Right hindlimb (tissue), 1 donor: ENCODE measurements around the gene OLFM4.
"Not testable (repeated sequence)": the region's sequence is repeated elsewhere in the genome, so short reads cannot be mapped to it uniquely, and the experiment has no call there.

Experiments used
- DNase-seq: peaks from one replicate; pipeline ENCODE4 v3.0.0-alpha.2; 2018

The OLFM4 gene, protein sequence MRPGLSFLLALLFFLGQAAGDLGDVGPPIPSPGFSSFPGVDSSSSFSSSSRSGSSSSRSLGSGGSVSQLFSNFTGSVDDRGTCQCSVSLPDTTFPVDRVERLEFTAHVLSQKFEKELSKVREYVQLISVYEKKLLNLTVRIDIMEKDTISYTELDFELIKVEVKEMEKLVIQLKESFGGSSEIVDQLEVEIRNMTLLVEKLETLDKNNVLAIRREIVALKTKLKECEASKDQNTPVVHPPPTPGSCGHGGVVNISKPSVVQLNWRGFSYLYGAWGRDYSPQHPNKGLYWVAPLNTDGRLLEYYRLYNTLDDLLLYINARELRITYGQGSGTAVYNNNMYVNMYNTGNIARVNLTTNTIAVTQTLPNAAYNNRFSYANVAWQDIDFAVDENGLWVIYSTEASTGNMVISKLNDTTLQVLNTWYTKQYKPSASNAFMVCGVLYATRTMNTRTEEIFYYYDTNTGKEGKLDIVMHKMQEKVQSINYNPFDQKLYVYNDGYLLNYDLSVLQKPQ

GRCh38 chr13:53028637-53029203 is at the start of gene OLFM4:
OLFM4 (plus strand) TSS chr13:53028813; CDS start chr13:53028837, 24 bp downstream.
- no peak for DNase-seq

DNA sequence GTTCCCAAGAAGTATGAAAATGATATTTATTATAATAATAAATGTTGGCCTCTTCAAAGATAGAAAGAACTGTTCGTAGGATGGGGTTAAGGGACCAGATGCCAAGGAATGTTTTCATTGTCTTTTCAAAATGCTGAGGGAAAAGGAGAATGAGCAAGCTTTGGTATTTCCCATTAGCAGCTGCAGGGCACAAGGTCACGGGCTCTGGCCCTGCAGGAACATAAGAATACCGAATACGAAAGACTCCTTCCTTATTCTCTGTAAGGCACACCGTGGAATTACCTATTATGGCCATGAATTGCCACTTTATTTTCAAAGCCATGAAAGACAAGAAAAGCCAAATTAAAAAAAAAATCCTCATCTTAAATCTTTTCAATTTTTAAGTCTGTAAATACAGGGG is 49.6 kb upstream of the OLFM4 start:
- no peak for DNase-seq

DNA sequence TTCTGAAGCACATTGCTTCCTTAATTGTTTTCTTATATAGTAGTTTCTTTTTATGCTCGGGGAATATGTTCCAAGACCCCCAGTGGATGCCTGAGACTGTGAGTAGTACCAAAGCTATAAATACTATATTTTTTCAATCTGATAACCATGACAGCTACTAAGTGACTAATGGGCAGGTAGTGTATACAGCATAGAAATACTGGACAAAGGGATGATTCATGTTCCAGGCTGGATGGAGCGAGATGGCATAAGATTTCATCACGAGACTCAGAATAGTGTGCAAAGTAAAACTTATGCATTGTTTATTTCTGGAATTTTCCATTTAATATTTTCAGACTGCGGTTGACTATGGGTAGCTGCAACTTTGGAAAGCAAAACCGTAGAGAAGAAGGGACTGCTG is 47.9 kb upstream of the OLFM4 start:
- no peak for DNase-seq

GRCh38 chr13:52983836-52984235 is 44.8 kb upstream of the OLFM4 start:
- no peak for DNase-seq

DNA sequence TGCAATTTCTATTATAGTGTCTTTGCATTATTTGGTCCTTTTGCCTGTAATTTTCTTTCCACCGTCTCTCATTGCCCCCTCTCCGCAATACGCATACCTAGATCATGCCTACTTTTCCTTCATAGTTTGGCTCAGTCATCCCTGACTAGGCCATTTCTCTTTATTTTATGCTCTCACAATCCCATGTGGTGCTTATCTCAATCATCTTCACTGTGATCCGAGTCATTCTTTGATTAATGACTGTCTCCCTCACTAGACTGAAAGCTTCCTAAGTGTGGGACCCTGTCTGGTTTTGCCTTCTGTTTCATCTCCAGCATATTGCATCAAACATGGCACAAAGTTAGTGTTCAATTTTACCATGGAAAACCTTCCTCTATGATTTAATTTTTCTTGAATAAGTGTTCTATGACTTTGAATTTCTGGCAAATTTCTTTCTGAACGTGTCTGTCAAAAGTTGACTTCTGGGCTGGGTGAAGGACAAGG is 43.7 kb upstream of the OLFM4 start:
- DNase-seq = no peak

GRCh38 chr13:52991344-52992020 is 37.1 kb upstream of the OLFM4 start:
- DNase-seq = no peak

- DNase-seq = no peak
Observed at GRCh38 chr13:52992110-52992509, 36.5 kb upstream of the OLFM4 start.

DNA sequence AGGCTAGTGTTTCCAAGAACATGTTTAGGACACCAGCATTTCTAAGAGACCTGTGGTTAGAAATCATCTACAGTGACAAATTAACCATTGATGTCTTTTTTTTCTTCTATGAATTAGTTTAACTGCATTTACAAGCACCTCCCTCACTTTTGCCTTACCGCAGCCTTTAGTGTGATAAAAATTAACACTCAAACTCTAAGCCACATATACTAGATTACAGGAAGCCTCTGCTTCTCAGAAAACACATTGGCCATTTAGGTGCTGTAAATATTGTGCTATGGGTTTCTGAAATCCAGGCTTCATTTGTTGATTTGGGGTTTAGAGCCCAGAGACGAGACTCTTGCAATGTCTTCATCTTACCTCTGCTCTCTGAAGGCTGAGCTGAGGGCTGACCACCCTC is 34.6 kb upstream of the OLFM4 start:
- DNase-seq = no peak

GRCh38 chr13:52994865-52995264 is 33.7 kb upstream of the OLFM4 start:
- no peak for DNase-seq

DNA sequence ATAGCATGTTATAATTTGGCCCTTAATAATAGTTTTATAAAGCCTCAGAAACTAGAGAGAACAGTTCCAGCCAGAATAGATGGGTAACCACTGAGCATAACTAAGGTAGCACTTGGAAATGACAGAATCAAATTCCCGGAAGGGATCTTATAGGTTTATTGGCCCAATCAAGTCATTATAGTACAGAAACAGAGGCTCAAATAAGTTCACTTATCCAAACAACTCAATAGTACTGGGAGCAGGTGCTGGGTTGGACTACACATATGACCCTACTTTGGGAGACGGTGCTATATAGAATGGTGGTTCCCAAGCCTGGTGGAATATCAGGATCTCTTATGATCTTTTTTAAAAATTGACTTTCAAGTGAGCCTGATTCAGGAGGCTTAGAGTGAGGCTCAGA is 32.7 kb upstream of the OLFM4 start:
- no peak for DNase-seq

DNA sequence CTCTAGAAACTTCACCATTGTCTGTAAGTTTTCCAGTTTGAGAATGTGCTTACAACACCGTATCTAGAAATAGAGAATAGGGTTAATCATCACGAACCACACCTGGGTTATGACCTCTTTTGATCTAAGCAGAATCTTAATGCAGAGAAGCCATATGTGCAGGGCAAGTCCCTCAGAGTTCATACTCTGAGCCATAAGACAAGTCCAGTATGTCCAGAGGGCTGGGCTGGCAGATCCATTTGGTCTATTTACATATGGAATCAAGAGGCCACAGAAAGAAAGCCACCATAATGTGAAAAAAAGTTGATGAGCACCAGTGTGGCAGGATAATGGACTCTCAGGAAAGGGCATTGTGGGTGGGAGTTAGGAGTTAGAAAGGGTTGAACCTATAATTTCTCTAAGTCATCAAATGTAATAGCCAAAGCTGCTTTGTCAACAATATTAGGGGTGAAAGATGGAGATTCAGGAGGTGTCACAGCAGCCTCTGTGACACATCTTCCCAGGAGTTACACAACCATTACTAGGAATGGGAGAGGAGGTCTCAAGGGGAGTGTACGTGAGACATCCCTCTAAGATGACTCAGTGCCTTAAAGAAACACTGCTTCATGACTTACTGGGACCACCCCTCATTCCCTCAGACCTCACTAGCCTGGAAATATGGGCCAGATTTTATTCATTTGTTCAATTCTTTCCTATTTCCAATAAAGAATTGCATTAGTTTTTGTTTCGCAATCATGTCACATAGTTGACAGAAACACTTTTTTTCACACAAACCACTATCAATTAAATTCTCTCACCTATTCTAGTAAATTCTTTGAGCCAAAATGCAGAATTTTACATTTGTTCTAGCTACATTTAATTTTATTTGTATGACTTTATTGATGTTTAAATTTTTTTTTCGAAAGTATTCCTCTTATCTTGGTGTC is 30.4 kb upstream of the OLFM4 start:
- no peak for DNase-seq

GRCh38 chr13:52999093-52999696 is 29.4 kb upstream of the OLFM4 start:
- no peak for DNase-seq

GRCh38 chr13:53001444-53002225 is 27.0 kb upstream of the OLFM4 start:
- no peak for DNase-seq

DNA sequence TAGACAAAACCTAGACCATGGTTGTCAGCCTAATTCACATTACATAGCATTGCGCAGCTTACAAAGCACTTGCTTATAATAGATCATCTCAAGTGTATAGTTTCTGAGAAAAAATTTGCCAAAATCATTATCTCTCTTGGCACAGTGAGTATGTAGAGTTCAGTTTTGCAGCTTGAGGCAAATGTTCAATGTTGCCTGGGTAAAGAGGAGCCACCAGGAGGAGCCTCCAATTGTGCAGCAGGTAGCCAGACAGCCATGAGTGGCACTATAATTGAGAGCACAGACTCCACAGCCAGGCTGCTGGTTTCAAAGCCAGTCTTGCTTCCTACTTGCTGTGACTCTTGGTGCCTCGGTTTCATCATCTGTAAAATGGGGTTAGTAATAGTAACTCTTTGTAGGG is 24.0 kb upstream of the OLFM4 start:
- no peak for DNase-seq

GRCh38 chr13:53005626-53006025 is 23.0 kb upstream of the OLFM4 start:
- DNase-seq = no peak

DNA sequence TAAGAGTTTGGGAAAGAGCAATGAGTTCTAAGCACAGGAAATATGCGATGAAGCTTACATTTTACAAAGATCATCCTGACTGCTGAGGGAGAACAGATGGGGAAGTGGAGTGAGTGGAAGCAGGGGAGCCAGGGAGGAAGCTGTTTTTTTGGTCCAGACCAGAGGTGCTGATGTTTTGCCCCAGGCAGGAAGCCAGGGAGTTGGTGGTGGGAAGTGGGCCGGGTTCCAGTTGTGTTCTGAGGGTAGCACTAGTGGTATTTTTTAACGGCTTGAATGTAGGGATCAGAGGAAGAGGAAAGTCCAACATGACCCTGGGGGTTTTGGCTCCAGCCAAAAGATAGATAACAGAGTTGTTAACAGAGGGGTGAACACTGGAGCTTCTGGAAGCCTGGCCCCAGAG is 20.7 kb upstream of the OLFM4 start:
- peak; percentile 45 for DNase-seq

- DNase-seq = no peak
Observed at GRCh38 chr13:53010374-53011105, 18.1 kb upstream of the OLFM4 start.

DNA sequence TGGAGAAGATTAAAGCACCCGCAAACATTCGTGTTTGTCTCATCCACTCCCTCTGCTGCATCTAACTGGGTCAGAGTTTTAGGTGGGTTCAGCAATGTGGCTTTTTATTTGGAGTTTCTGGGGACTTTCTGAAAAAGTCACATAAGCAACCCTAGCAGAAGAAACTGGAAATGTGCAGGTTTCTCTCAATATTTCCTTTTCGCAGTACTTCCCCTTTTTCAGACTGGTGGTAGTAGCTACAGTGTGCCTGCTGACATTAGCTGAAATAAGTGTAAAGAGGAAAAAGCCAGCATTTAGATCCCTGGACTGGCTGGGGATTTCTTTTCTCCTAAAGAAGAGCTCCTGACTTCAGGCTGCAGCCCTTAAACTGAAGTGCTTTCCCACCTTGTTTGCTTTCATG is 15.9 kb upstream of the OLFM4 start:
- no peak for DNase-seq

DNA sequence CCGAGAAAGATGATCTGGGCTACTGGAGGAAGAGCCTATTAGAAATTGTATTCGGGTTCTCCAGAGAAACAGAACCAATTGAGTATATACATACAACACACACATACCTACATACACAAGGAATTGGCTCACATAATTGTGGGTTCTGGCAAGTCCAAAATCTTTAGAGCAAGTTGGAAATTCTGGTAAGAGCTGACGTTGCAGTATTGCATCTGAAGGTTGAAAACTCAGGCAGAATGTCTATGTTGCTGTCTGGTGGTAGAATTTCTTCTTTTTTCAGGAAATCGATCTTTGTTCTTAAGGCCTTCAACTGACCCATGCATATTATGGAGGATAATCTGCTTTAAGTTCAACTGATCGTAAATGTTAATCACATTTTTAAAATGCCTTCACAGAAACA is 15.5 kb upstream of the OLFM4 start:
- DNase-seq = no peak

GRCh38 chr13:53014018-53014417 is 14.6 kb upstream of the OLFM4 start:
- DNase-seq = not testable (repeated sequence)
